H1 (cell line): ENCODE results near the gene CLIC1.

Experiments used
- CBX5 ChIP-seq: fragments of 300-800, 300-1000 bp; sonication (generic); IDR thresholded peaks from 2 replicates; pipeline ENCODE4 v1.7.1; 2016; ENCODE audit warnings: antibody characterized with exemption, low read length, low read depth
- CTCF ChIP-seq, 3 experiments: IDR thresholded peaks; 1 replicate in 2 of 3; 2 replicates in 1 of 3; pipeline versions ENCODE4 v1.5.1 to v1.6.1; 2011; ENCODE audit warnings: low read length in 3 of 3, mild to moderate bottlenecking in 3 of 3, inconsistent platforms in 2 of 3, low read depth in 1 of 3, moderate library complexity in 1 of 3; ENCODE audit not compliant: insufficient read depth in 1 of 3; ENCODE audit errors: control extremely low read depth in 1 of 3
- EP300 ChIP-seq, 2 experiments: IDR thresholded peaks; 1 replicate in 1 of 2; 2 replicates in 1 of 2; pipeline ENCODE4 v1.6.1; 2011 to 2012; ENCODE audit warnings: low read depth in 2 of 2, low read length in 2 of 2, mild to moderate bottlenecking in 2 of 2, borderline replicate concordance in 1 of 2, inconsistent platforms in 1 of 2, moderate library complexity in 1 of 2
- HDAC2 ChIP-seq, 2 experiments: fragments of 300-600 bp in 1 of 2; sonication (generic) in 1 of 2; IDR thresholded peaks; 2 replicates each; pipeline ENCODE4 v1.6.1; 2011 to 2012; ENCODE audit warnings: low read depth in 2 of 2, low read length in 2 of 2, mild to moderate bottlenecking in 2 of 2, moderate library complexity in 2 of 2, borderline replicate concordance in 1 of 2, inconsistent platforms in 1 of 2
- JUND ChIP-seq: IDR thresholded peaks from 2 replicates; pipeline ENCODE4 v1.6.1; 2011; ENCODE audit warnings: mild to moderate bottlenecking, improper control_type of control experiment, low read length
- MAFK ChIP-seq: IDR thresholded peaks from 2 replicates; pipeline ENCODE4 v1.6.1; 2012; ENCODE audit warnings: low read depth, mild to moderate bottlenecking, improper control_type of control experiment, low read length
- NANOG ChIP-seq: IDR thresholded peaks from 2 replicates; pipeline ENCODE4 v1.6.1; 2011; ENCODE audit warnings: low read length, low read depth, mild to moderate bottlenecking, inconsistent platforms; ENCODE audit not compliant: insufficient read depth, poor library complexity, severe bottlenecking
- POLR2A ChIP-seq, 2 experiments: IDR thresholded peaks; 1 replicate in 1 of 2; 2 replicates in 1 of 2; pipeline ENCODE4 v1.6.1; 2011; ENCODE audit warnings: low read depth in 2 of 2, low read length in 2 of 2, mild to moderate bottlenecking in 2 of 2; ENCODE audit errors: control extremely low read depth in 1 of 2
- RFX5 ChIP-seq: IDR thresholded peaks from 2 replicates; pipeline ENCODE4 v1.6.1; 2011; ENCODE audit warnings: low read depth, low read length, improper control_type of control experiment, borderline replicate concordance
- TAF7 ChIP-seq: optimal IDR thresholded peaks from 2 replicates; pipeline ENCODE3; 2011; ENCODE audit warnings: low read depth, mild to moderate bottlenecking, inconsistent platforms, low read length, moderate library complexity, borderline replicate concordance
- TEAD4 ChIP-seq: IDR thresholded peaks from 2 replicates; pipeline ENCODE4 v1.6.1; 2012; ENCODE audit warnings: low read depth, low read length, inconsistent platforms, mixed read lengths
- YY1 ChIP-seq: IDR thresholded peaks from 2 replicates; pipeline ENCODE4 v1.6.1; 2011; ENCODE audit warnings: low read depth, mild to moderate bottlenecking, low read length

GRCh38 chr6:31691078-31691463, 45.3 kb downstream of the CLIC1 start:
- no peak for TF ChIP-seq RFX5
- no peak for TF ChIP-seq CTCF (IDR thresholded peaks at IDR 0.05; ENCODE audit: control extremely low read depth in 1 of 3, insufficient read depth in 1 of 3, low read depth in 1 of 3, low read length in 3 of 3)
- TF ChIP-seq NANOG, result no peak
- TF ChIP-seq EP300 (IDR thresholded peaks at IDR 0.05; ENCODE audit: borderline replicate concordance in 1 of 2, low read depth in 2 of 2, low read length in 2 of 2), result no peak
- TF ChIP-seq TEAD4, result no peak
- no peak for TF ChIP-seq CBX5
- TF ChIP-seq MAFK, result no peak
- no peak for TF ChIP-seq TAF7
- no peak for TF ChIP-seq POLR2A (IDR thresholded peaks at IDR 0.05; ENCODE audit: control extremely low read depth in 1 of 2, low read depth in 2 of 2, low read length in 2 of 2)
- TF ChIP-seq YY1, result no peak
- TF ChIP-seq HDAC2 (IDR thresholded peaks at IDR 0.05; ENCODE audit: borderline replicate concordance in 1 of 2, low read depth in 2 of 2, low read length in 2 of 2), result no peak
- no peak for TF ChIP-seq JUND
